HepG2 (cell line): ENCODE measurements around the gene UNC13D. TPM values are rescaled to one million over a fixed set of nuclear protein-coding genes. Genes with fewer than 3 reads are reported as not detected.
A peak's percentile ranks its signal among the peaks of the same experiment; 100 is the strongest.

ENCODE experiments used
- ATAC-seq: fragments of 200-7000 bp; cut with Tn5 transposase; 3 replicates; pipeline ENCODE4 v1.9.1; 2020; ENCODE audit warnings: mild to moderate bottlenecking, moderate library complexity
- BruUV-seq: library from RNA; stranded (reverse); fragments of 400-500 nt; replicated peaks from 2 replicates; lab custom pipeline; 2021; lab: Mats Ljungman, UMichigan
- CTCF ChIA-PET: fragments of 300-600 bp; formaldehyde crosslinking; extraction: SDS; loops from one replicate; lab custom pipeline; 2021; ENCODE audit warnings: low total read pairs, inconsistent platforms, low intra/inter-chr PET ratio; lab: Yijun Ruan, JAX
- POLR2A ChIA-PET: fragments of 350-600 bp; sonication (Branson Sonifier 250); formaldehyde crosslinking; loops from one replicate; lab custom pipeline; 2020; ENCODE audit warnings: antibody characterized with exemption, inconsistent platforms; lab: Yijun Ruan, JAX
- DNase-seq: peaks from one replicate; pipeline ENCODE4 v3.0.0-alpha.2; 2015; ENCODE audit warnings: low spot score
- FAIRE-seq: peaks from 3 replicates; lab custom pipeline; 2011; peaks lifted over from hg19 to GRCh38; lab: Jason Lieb, UNC
- H2AFZ ChIP-seq: one replicate; pipeline ENCODE4 v1.6.1; 2011; ENCODE audit warnings: low read length, inconsistent platforms
- H3K27ac ChIP-seq: fragments of 300-600 bp; 3 replicates; pipeline ENCODE4 v1.8.0; 2011; ENCODE audit warnings: mixed run types, mild to moderate bottlenecking, mixed read lengths, low read length, inconsistent platforms; ENCODE audit not compliant: insufficient read depth; ENCODE audit errors: extremely low read length
- H3K27me3 ChIP-seq, 2 experiments: fragments of 200-600 bp in 1 of 2; 2 replicates in 1 of 2; 3 replicates in 1 of 2; pipeline versions ENCODE4 v1.6.0 to v1.8.0; 2011; ENCODE audit warnings: low read length in 2 of 2, mild to moderate bottlenecking in 2 of 2, moderate library complexity in 2 of 2, inconsistent platforms in 1 of 2; ENCODE audit not compliant: insufficient read depth in 2 of 2, control insufficient read depth in 1 of 2
- H3K36me3 ChIP-seq, 2 experiments: fragments of 200-600 bp in 1 of 2; replicated peaks in 1 of 2; 2 replicates in 1 of 2; 3 replicates in 1 of 2; pipeline versions ENCODE4 v1.5.1 to v1.8.0; 2011; ENCODE audit warnings: low read length in 2 of 2, inconsistent platforms in 1 of 2; ENCODE audit not compliant: insufficient read depth in 2 of 2, control insufficient read depth in 1 of 2
- H3K4me1 ChIP-seq: 2 replicates; pipeline ENCODE4 v1.5.1; 2012; ENCODE audit warnings: low read length, inconsistent platforms; ENCODE audit not compliant: insufficient read depth
- H3K4me2 ChIP-seq: 2 replicates; pipeline ENCODE4 v1.6.0; 2011; ENCODE audit warnings: low read depth, low read length, inconsistent platforms
- H3K4me3 ChIP-seq, 3 experiments: fragments of 200-600 bp in 1 of 3; sonication (generic), shearing (Covaris generic) in 1 of 3; replicated peaks in 1 of 3; 2 replicates each; pipeline ENCODE4 v1.5.1; 2011 to 2016; ENCODE audit warnings: low read length in 3 of 3, inconsistent platforms in 2 of 3, low read depth in 2 of 3, mild to moderate bottlenecking in 2 of 3, control low read depth in 1 of 3, mixed read lengths in 1 of 3; ENCODE audit not compliant: insufficient read depth in 1 of 3
- H3K79me2 ChIP-seq: one replicate; pipeline ENCODE4 v1.6.1; 2011; ENCODE audit warnings: low read length, inconsistent platforms; ENCODE audit not compliant: insufficient read depth
- H3K9ac ChIP-seq: 2 replicates; pipeline ENCODE4 v1.6.0; 2011; ENCODE audit warnings: mild to moderate bottlenecking, low read depth, low read length, inconsistent platforms; ENCODE audit not compliant: insufficient read depth
- H3K9me3 ChIP-seq: 2 replicates; pipeline ENCODE4 v1.5.1; 2012; ENCODE audit warnings: mild to moderate bottlenecking, low read length
- H4K20me1 ChIP-seq: 2 replicates; pipeline ENCODE4 v1.6.0; 2011; ENCODE audit warnings: inconsistent platforms, mild to moderate bottlenecking, low read length, moderate library complexity; ENCODE audit not compliant: insufficient read depth
- ARNT2 ChIP-seq: sonication (generic); formaldehyde crosslinking; IDR thresholded peaks from 2 replicates; pipeline ENCODE4 v1.8.0; 2022; ENCODE audit warnings: mild to moderate bottlenecking, low read depth, missing genetic modification reagents, moderate library complexity
- ATAD3A ChIP-seq: sonication (generic); formaldehyde crosslinking; IDR thresholded peaks from 2 replicates; pipeline ENCODE4 v1.4.0; 2020; ENCODE audit warnings: missing genetic modification reagents
- BATF2 ChIP-seq: sonication (generic); formaldehyde crosslinking; IDR thresholded peaks from 2 replicates; pipeline ENCODE4 v1.8.0; 2022; ENCODE audit warnings: mild to moderate bottlenecking, missing genetic modification reagents, moderate library complexity
- FOSL2 ChIP-seq: sonication (generic); formaldehyde crosslinking; IDR thresholded peaks from 2 replicates; pipeline ENCODE4 v1.4.0; 2020; ENCODE audit warnings: missing genetic modification reagents
- HNRNPL ChIP-seq: fragments of 200-400 bp; formaldehyde crosslinking; IDR thresholded peaks from 2 replicates; pipeline ENCODE4 v1.6.1; 2017; ENCODE audit warnings: mild to moderate bottlenecking, low read depth, low read length
- ISL2 ChIP-seq: sonication (generic); formaldehyde crosslinking; IDR thresholded peaks from 2 replicates; pipeline ENCODE4 v1.5.0; 2020; ENCODE audit warnings: missing genetic modification reagents
- KDM3A ChIP-seq: IDR thresholded peaks from 2 replicates; pipeline ENCODE4 v1.6.1; 2018; ENCODE audit warnings: low read depth, missing compliant biosample characterization
- MAFK ChIP-seq, 2 experiments: IDR thresholded peaks in 1 of 2; conservative IDR thresholded peaks in 1 of 2; 2 replicates each; pipeline ENCODE4 v1.6.1; 2011; ENCODE audit warnings: improper control_type of control experiment in 2 of 2, low read length in 2 of 2
- MIER3 ChIP-seq: IDR thresholded peaks from 2 replicates; pipeline ENCODE4 v1.6.1; 2016; ENCODE audit warnings: missing compliant biosample characterization, borderline replicate concordance
- POGK ChIP-seq: sonication (generic); formaldehyde crosslinking; conservative IDR thresholded peaks from 2 replicates; pipeline ENCODE4 v1.8.0; 2022; ENCODE audit warnings: mild to moderate bottlenecking, moderate library complexity, missing genetic modification reagents
- SIN3A ChIP-seq: IDR thresholded peaks from 2 replicates; pipeline ENCODE4 v1.6.1; 2011; ENCODE audit warnings: low read depth, mild to moderate bottlenecking, control low read depth, low read length, borderline replicate concordance
- SOX6 ChIP-seq, 2 experiments: fragments of 450-650 bp in 1 of 2; sonication (generic) in 1 of 2; formaldehyde crosslinking in 1 of 2; IDR thresholded peaks; 2 replicates each; pipeline versions ENCODE4 v1.4.0 to v1.6.1; 2017 to 2020; ENCODE audit warnings: antibody characterized with exemption in 1 of 2, mild to moderate bottlenecking in 1 of 2, missing genetic modification reagents in 1 of 2
- TFDP2 ChIP-seq: sonication (generic); formaldehyde crosslinking; IDR thresholded peaks from 2 replicates; pipeline ENCODE4 v1.4.0; 2020; ENCODE audit warnings: missing genetic modification reagents
- ZC3H13 ChIP-seq: sonication (generic); formaldehyde crosslinking; IDR thresholded peaks from 2 replicates; pipeline ENCODE4 v1.8.1; 2023; ENCODE audit warnings: mild to moderate bottlenecking, missing genetic modification reagents, moderate library complexity
- ZFP82 ChIP-seq: sonication (generic); formaldehyde crosslinking; IDR thresholded peaks from 2 replicates; pipeline ENCODE4 v1.5.1; 2020; ENCODE audit warnings: mild to moderate bottlenecking, missing genetic modification reagents, borderline replicate concordance
- ZNF326 ChIP-seq: sonication (generic); formaldehyde crosslinking; IDR thresholded peaks from 2 replicates; pipeline ENCODE4 v1.4.0; 2020; ENCODE audit warnings: missing genetic modification reagents, borderline replicate concordance
- ZNF546 ChIP-seq: sonication (generic); formaldehyde crosslinking; conservative IDR thresholded peaks from 2 replicates; pipeline ENCODE4 v1.8.1; 2023; ENCODE audit warnings: mild to moderate bottlenecking, missing genetic modification reagents
- ZNF605 ChIP-seq: sonication (generic); formaldehyde crosslinking; IDR thresholded peaks from 2 replicates; pipeline ENCODE4 v1.8.0; 2022; ENCODE audit warnings: mild to moderate bottlenecking, missing genetic modification reagents
- ZNF816 ChIP-seq: sonication (generic); formaldehyde crosslinking; IDR thresholded peaks from 2 replicates; pipeline ENCODE4 v1.8.0; 2022; ENCODE audit warnings: missing genetic modification reagents, mild to moderate bottlenecking, borderline replicate concordance
- WGBS: methylation state at CpG from one replicate; pipeline ENCODE4 v1.1.6; 2017; ENCODE audit warnings: low lambda C conversion rate; 5-methylcytosine and 5-hydroxymethylcytosine counted together
- in situ Hi-C: cut with HindIII; loops from 2 replicates; pipeline ENCODE4 v1.10.0; 2017; ENCODE audit warnings: low pct_unique_long_range_greater_than_20kb; ENCODE audit not compliant: extremely low pct_ligation_motif_present
- intact Hi-C: fragments of 100-400 bp; cut with micrococcal nuclease; formaldehyde crosslinking; loops from one replicate; pipeline ENCODE4 v1.10.0; 2022; ENCODE audit not compliant: unreplicated experiment
- polyA plus RNA-seq, 8 experiments: library from polyadenylated mRNA; depleted of rRNA in 3 of 8; stranded (reverse) in 7 of 8; unstranded in 1 of 8; fragments of >200 nt; fragmentation: Illumina TruSeq in 4 of 8; extraction: Trizol in 4 of 8; gene quantifications; 2 replicates each; pipeline versions ENCODE4 v1.2.1 to v1.2.3, GENCODE V29; 2011 to 2016; ENCODE audit warnings: low read depth in 4 of 8, missing spikeins in 1 of 8, mixed read lengths in 1 of 8; ENCODE audit not compliant: insufficient read depth in 1 of 8
- total RNA-seq, 5 experiments: library from RNA; depleted of rRNA; stranded (reverse); fragments of >200 nt; fragmentation: Illumina TruSeq; extraction: Trizol; gene quantifications; 2 replicates each; pipeline ENCODE4 v1.2.3, GENCODE V29; 2016; ENCODE audit warnings: low read depth in 1 of 5

The UNC13D gene
- total and polyA plus RNA-seq, 2 of the 13 experiments (the other 11 are each of a cell fraction or from before 2014, with no cell fraction given): 29.7 to 42.7 TPM

GRCh38 chr17:75854881-75855309 is 10.7 kb upstream of the UNC13D start (continued):
- TF ChIP-seq ATAD3A (CRISPR knock-in tag) (no peak), SOX6 (IDR thresholded peaks at IDR 0.05) (no peak), SOX6 (CRISPR knock-in tag; IDR thresholded peaks at IDR 0.05) (no peak), BATF2 (no peak), SIN3A (peak; percentile 26; the same call in 1 of the 2 replicates), ZFP82 (CRISPR knock-in tag) (peak; percentile 22; the same call in 1 of the 2 replicates), ISL2 (CRISPR knock-in tag) (no peak), HNRNPL (no peak), TFDP2 (CRISPR knock-in tag) (no peak), ZNF546 (CRISPR knock-in tag) (no peak)

GRCh38 chr17:75854101-75854748 is 10.0 kb upstream of the UNC13D start:
- ATAC-seq: no peak
- in situ Hi-C loops: no loop called here
- 0 out of 2 replicates have a peak, but pooled peaks have one; percentile 32 for TF ChIP-seq ZC3H13 (CRISPR knock-in tag)
- no peak for TF ChIP-seq KDM3A (CRISPR knock-in tag)
- 0 out of 2 replicates have a peak, but pooled peaks have one; percentile 30 for TF ChIP-seq POGK (CRISPR knock-in tag)
- TF ChIP-seq ZNF326 (CRISPR knock-in tag): no peak
- no peak for TF ChIP-seq ZNF816 (CRISPR knock-in tag)
- peak; percentile 42; the same call in 1 of the 2 replicates for TF ChIP-seq ZNF605 (CRISPR knock-in tag)
- peak; percentile 12; the same call in 1 of the 2 replicates for TF ChIP-seq ARNT2
- TF ChIP-seq FOSL2 (CRISPR knock-in tag): peak; percentile 77
- TF ChIP-seq MIER3 (CRISPR knock-in tag): 0 out of 2 replicates have a peak, but pooled peaks have one; percentile 13
- peak; percentile 51 to 78 for TF ChIP-seq MAFK (conservative IDR thresholded peaks at IDR 0.05 in 1 of 2, IDR thresholded peaks at IDR 0.05 in 1 of 2; ENCODE audit: low read length in 2 of 2)

More at GRCh38 chr17:75854101-75854748, 10.0 kb upstream of the UNC13D start:
- Histone ChIP-seq H3K4me1 (peaks cover 52% of the 10 kb centered on the region), H2AFZ (no peak overlapping the region), H3K79me2 (peaks cover 17% of the 10 kb centered on the region), H3K9ac (peak overlapping the region; percentile 78), H3K36me3 (peaks cover 6 to 20% of the 10 kb centered on the region in 2 experiments), H3K27ac (peak overlapping the region; percentile 64), H3K4me3 (peak overlapping the region; percentile 79 to 90 (median 90)), H3K27me3 (no peaks in the 10 kb centered on the region; a peak in 1 of 5 replicates), H3K4me2 (peak overlapping the region; percentile 92), H4K20me1 (peaks cover 4% of the 10 kb centered on the region; the same call in 1 of the 2 replicates), H3K9me3 (no peaks in the 10 kb centered on the region)
- BruUV-seq: TSS peak; percentile 90
- WGBS: 28% methylated on average over 7 of the region's 7 CpGs
- intact Hi-C loops: loop anchor here (2.0 kb wide), 2 partner anchors 15 to 23 kb away; no protein-coding TSS in a partner anchor
- DNase-seq (peak; percentile 50), FAIRE-seq (no peak)
- ChIA-PET POLR2A (interaction anchor here (0.5 to 12.8 kb wide), 15 partner anchors 8 to 134 kb away, joined by 3 to 454 read pairs (median 24); partner anchors contain the start of genes ACOX1, GALK1, TEN1 and TRIM47), CTCF (no interaction called here)
